ENCODE measurements around the gene PRSS2. TPM values are rescaled to one million over a fixed set of nuclear protein-coding genes. Genes with fewer than 3 reads are reported as not detected.

PRSS2 gene
- total and polyA plus RNA-seq, 2 donors (not counting 1 experiment from before 2014, with no cell fraction given), result not detected

DNA sequence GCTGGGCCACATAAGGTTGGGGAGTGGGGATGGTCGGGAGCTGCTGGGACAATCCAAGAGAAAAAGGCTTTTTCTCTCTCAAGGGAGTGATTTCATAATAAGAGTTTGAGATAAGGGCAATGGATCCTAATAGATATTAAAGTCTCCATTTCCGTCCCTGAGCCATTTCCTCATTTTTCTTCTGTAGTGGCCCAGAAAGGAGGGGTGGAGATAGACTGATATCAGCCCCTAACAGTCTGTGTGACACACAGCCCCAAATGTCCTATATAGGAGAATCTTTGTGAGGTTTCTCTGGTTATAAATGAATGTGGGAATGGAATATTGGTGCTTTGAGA, 35.2 kb downstream of the PRSS2 start:
- Histone ChIP-seq H3K9me3 (ENCODE audit: control extremely low read depth in 1 of 3, control insufficient read depth in 2 of 3, insufficient read depth in 1 of 3, low read length in 2 of 3) (no peaks in the 10 kb centered on the region), H3K27ac (ENCODE audit: low read length in 2 of 2) (peak overlapping the region; percentile 95 to 99), H3K36me3 (replicated peaks in 1 of 2; ENCODE audit: control extremely low read depth in 1 of 2, control insufficient read depth in 1 of 2, extremely low read depth in 1 of 2, insufficient read depth in 2 of 2, low read length in 1 of 2) (peaks cover 3 to 24% of the 10 kb centered on the region in 2 experiments), H3K4me1 (ENCODE audit: control insufficient read depth in 2 of 2, insufficient read depth in 2 of 2, low read length in 2 of 2) (peaks cover 69 to 76% of the 10 kb centered on the region in 2 donors), H4K20me1 (ENCODE audit: control insufficient read depth, insufficient read depth, low read length, poor library complexity, severe bottlenecking) (no peaks in the 10 kb centered on the region), H2AFZ (ENCODE audit: insufficient read depth, low read depth, low read length, poor library complexity, severe bottlenecking) (no peak overlapping the region), H3K9ac (ENCODE audit: low read length) (no peak overlapping the region), H3K79me2 (ENCODE audit: control insufficient read depth, insufficient read depth, low read length) (peaks cover 21% of the 10 kb centered on the region), H3K27me3 (replicated peaks in 1 of 4; ENCODE audit: control extremely low read depth in 1 of 4, control insufficient read depth in 3 of 4, insufficient read depth in 4 of 4, low read length in 3 of 4) (no peaks in the 10 kb centered on the region), H3K4me2 (replicated peaks; ENCODE audit: low read depth, low read length, poor library complexity, severe bottlenecking) (peak overlapping the region; percentile 63), H3K4me3 (ENCODE audit: control extremely low read depth in 1 of 5, extremely low read depth in 1 of 5, insufficient read depth in 1 of 5, low read depth in 2 of 5, low read length in 4 of 5) (no peak overlapping the region)
- DNase-seq (no peak), ATAC-seq (ENCODE audit: low read depth) (no peak)
- intact Hi-C loops (cut with micrococcal nuclease), result loop anchor here (5.0 kb wide), 2 partner anchors 481 to 576 kb away; partner anchors contain the start of genes CASP2 and ZYX
- TF ChIP-seq EZH2 (IDR thresholded peaks at IDR 0.05; ENCODE audit: borderline replicate concordance, insufficient read depth, low read depth, low read length, poor library complexity, severe bottlenecking) (no peak), CTCF (IDR thresholded peaks at IDR 0.05) (no peak)
- Mint-ChIP-seq H3K27me3 (no peaks in the 10 kb centered on the region), H3K27ac (peak overlapping the region; percentile 100), H3K9me3 (ENCODE audit: insufficient read depth) (no peaks in the 10 kb centered on the region), H3K4me3 (no peak overlapping the region), H3K4me1 (peaks cover 93% of the 10 kb centered on the region)
- POLR2A ChIA-PET, result interaction anchor here (14.1 kb wide), 1 partner anchor 15 kb away, joined by 961 read pairs; no protein-coding TSS in a partner anchor
- CTCF ChIA-PET, result interaction anchor here (19.1 kb wide), 1 partner anchor 19 kb away, joined by 1138 read pairs; the partner anchor contains the start of gene PRSS2
- no CpG with 5 or more reads among the region's 2 CpGs for WGBS (ENCODE audit: insufficient coverage)

DNA sequence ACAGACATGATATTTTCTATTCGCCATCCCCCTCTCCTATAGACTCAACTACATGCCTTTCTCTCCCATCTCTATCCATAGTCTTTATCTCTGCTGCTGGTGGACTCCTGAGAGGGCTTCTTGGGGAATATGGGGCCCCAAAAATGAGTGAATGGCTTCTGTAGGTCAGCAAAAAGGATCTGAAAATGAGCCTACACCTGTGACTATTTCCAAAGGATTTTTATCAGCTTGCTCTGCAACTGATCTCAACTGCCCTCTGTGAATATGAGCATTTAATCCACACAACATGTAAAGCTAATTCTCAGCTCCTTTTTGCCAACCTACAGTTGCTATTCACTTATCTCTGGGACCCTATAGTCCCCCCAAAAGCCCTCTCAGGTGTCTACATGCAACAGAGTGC, 36.2 kb downstream of the PRSS2 start:
- Histone ChIP-seq H3K27ac (ENCODE audit: low read length in 2 of 2) (peak overlapping the region; percentile 95 to 99), H3K4me3 (ENCODE audit: control extremely low read depth in 1 of 5, extremely low read depth in 1 of 5, insufficient read depth in 1 of 5, low read depth in 2 of 5, low read length in 4 of 5) (no peak overlapping the region), H4K20me1 (ENCODE audit: control insufficient read depth, insufficient read depth, low read length, poor library complexity, severe bottlenecking) (no peaks in the 10 kb centered on the region), H3K4me1 (ENCODE audit: control insufficient read depth in 2 of 2, insufficient read depth in 2 of 2, low read length in 2 of 2) (peaks cover 78 to 81% of the 10 kb centered on the region in 2 donors), H3K36me3 (replicated peaks in 1 of 2; ENCODE audit: control extremely low read depth in 1 of 2, control insufficient read depth in 1 of 2, extremely low read depth in 1 of 2, insufficient read depth in 2 of 2, low read length in 1 of 2) (peaks cover 1 to 16% of the 10 kb centered on the region in 2 experiments), H3K9me3 (ENCODE audit: control extremely low read depth in 1 of 3, control insufficient read depth in 2 of 3, insufficient read depth in 1 of 3, low read length in 2 of 3) (no peaks in the 10 kb centered on the region), H3K9ac (ENCODE audit: low read length) (peak overlapping the region; percentile 19), H3K79me2 (ENCODE audit: control insufficient read depth, insufficient read depth, low read length) (peaks cover 21% of the 10 kb centered on the region), H3K27me3 (replicated peaks in 1 of 4; ENCODE audit: control extremely low read depth in 1 of 4, control insufficient read depth in 3 of 4, insufficient read depth in 4 of 4, low read length in 3 of 4) (no peaks in the 10 kb centered on the region), H3K4me2 (replicated peaks; ENCODE audit: low read depth, low read length, poor library complexity, severe bottlenecking) (peak overlapping the region; percentile 63), H2AFZ (ENCODE audit: insufficient read depth, low read depth, low read length, poor library complexity, severe bottlenecking) (no peak overlapping the region)
- Mint-ChIP-seq H3K4me3 (peak overlapping the region; percentile 62), H3K27ac (peak overlapping the region; percentile 100), H3K9me3 (ENCODE audit: insufficient read depth) (no peaks in the 10 kb centered on the region), H3K27me3 (no peaks in the 10 kb centered on the region), H3K4me1 (peaks cover 94% of the 10 kb centered on the region)
- no CpG with 5 or more reads among the region's 1 CpG for WGBS (ENCODE audit: insufficient coverage)
- ATAC-seq (ENCODE audit: low read depth), result no peak
- DNase-seq, result no peak
- POLR2A ChIA-PET, result interaction anchor here (14.1 kb wide), 1 partner anchor 16 kb away, joined by 961 read pairs; no protein-coding TSS in a partner anchor
- intact Hi-C loops (cut with micrococcal nuclease), result loop anchor here (5.0 kb wide), 2 partner anchors 480 to 575 kb away; partner anchors contain the start of genes CASP2 and ZYX
- CTCF ChIA-PET, result interaction anchor here (8.8 to 19.1 kb wide), 4 partner anchors 20 to 197 kb away, joined by 57 to 1138 read pairs (median 242); partner anchors contain the start of gene PRSS2
- TF ChIP-seq CTCF (IDR thresholded peaks at IDR 0.05), result no peak
- no peak for TF ChIP-seq EZH2 (IDR thresholded peaks at IDR 0.05; ENCODE audit: borderline replicate concordance, insufficient read depth, low read depth, low read length, poor library complexity, severe bottlenecking)
